H1 (cell line): ENCODE data around the gene ELP5. TPM values are rescaled to one million over a fixed set of nuclear protein-coding genes. Genes with fewer than 3 reads are reported as not detected.
A peak's percentile ranks its signal among the peaks of the same experiment; 100 is the strongest.

Experiments
- CTCF ChIA-PET: fragments of 300-600 bp; sonication (Branson Sonifier 250); formaldehyde crosslinking; loops from one replicate; lab custom pipeline; 2021; ENCODE audit not compliant: partially characterized antibody; lab: Charles Lee
- POLR2A ChIA-PET: fragments of 300-600 bp; sonication (Branson Sonifier 250); formaldehyde crosslinking; loops from one replicate; lab custom pipeline; 2021; ENCODE audit warnings: inconsistent platforms; ENCODE audit not compliant: partially characterized antibody; lab: Charles Lee
- DNase-seq, 2 experiments: peaks; one replicate each; pipeline versions ENCODE4 v3.0.0 to v3.0.0-alpha.2; 2010 to 2022; ENCODE audit warnings: low spot score in 2 of 2, low read depth in 1 of 2, mixed read lengths in 1 of 2
- FAIRE-seq: peaks from 2 replicates; lab custom pipeline; 2011; peaks lifted over from hg19 to GRCh38; lab: Jason Lieb, UNC
- H2AFZ ChIP-seq: 2 replicates; pipeline ENCODE4 v1.8.1; 2012; ENCODE audit warnings: low read length, inconsistent platforms
- H2AK5ac ChIP-seq: 2 replicates; pipeline ENCODE4 v1.6.1; 2013; ENCODE audit warnings: low read depth, low read length
- H2BK120ac ChIP-seq: replicated peaks from 2 replicates; pipeline ENCODE3; 2013; ENCODE audit warnings: low read depth, low read length, inconsistent platforms
- H2BK12ac ChIP-seq: 2 replicates; pipeline ENCODE4 v1.6.1; 2013; ENCODE audit warnings: low read depth, low read length
- H2BK15ac ChIP-seq: 2 replicates; pipeline ENCODE4 v1.6.1; 2013; ENCODE audit warnings: low read length
- H2BK20ac ChIP-seq: 2 replicates; pipeline ENCODE4 v1.6.1; 2013; ENCODE audit warnings: low read length
- H2BK5ac ChIP-seq: 2 replicates; pipeline ENCODE4 v1.6.1; 2013; ENCODE audit warnings: low read depth, low read length
- H3K14ac ChIP-seq: 2 replicates; pipeline ENCODE4 v1.6.1; 2013; ENCODE audit warnings: inconsistent platforms; ENCODE audit not compliant: insufficient read length
- H3K18ac ChIP-seq: 2 replicates; pipeline ENCODE4 v1.6.1; 2013; ENCODE audit warnings: low read length; ENCODE audit errors: extremely low read depth
- H3K23ac ChIP-seq: 2 replicates; pipeline ENCODE4 v1.6.1; 2013; ENCODE audit warnings: inconsistent platforms; ENCODE audit not compliant: insufficient read length
- H3K23me2 ChIP-seq: 2 replicates; pipeline ENCODE4 v1.6.1; 2013; ENCODE audit warnings: low read depth, low read length
- H3K27ac ChIP-seq: 2 replicates; pipeline ENCODE4 v1.6.1; 2011; ENCODE audit warnings: low read depth, low read length, inconsistent platforms
- H3K27me3 ChIP-seq, 4 experiments: replicated peaks in 1 of 4; 1 replicate in 1 of 4; 2 replicates in 3 of 4; pipeline versions ENCODE4 v1.6.1 to v1.8.1; 2011 to 2013; ENCODE audit warnings: low read length in 3 of 4, mild to moderate bottlenecking in 3 of 4, inconsistent platforms in 2 of 4, mixed read lengths in 2 of 4, moderate library complexity in 1 of 4; ENCODE audit not compliant: control insufficient read depth in 3 of 4, insufficient read depth in 3 of 4; ENCODE audit errors: extremely low read depth in 1 of 4
- H3K36me3 ChIP-seq, 4 experiments: 2 replicates each; pipeline versions ENCODE4 v1.6.1 to v1.8.1; 2011 to 2013; ENCODE audit warnings: mild to moderate bottlenecking in 4 of 4, low read length in 3 of 4, moderate library complexity in 2 of 4, control low read depth in 1 of 4, inconsistent platforms in 1 of 4; ENCODE audit not compliant: insufficient read depth in 4 of 4, control insufficient read depth in 2 of 4
- H3K4ac ChIP-seq: replicated peaks from 2 replicates; pipeline ENCODE3; 2013; ENCODE audit warnings: low read length, low read depth, mixed read lengths, inconsistent platforms; ENCODE audit not compliant: insufficient read length
- H3K4me1 ChIP-seq, 4 experiments: replicated peaks in 1 of 4; 1 replicate in 1 of 4; 2 replicates in 3 of 4; pipeline versions ENCODE4 v1.6.1 to v1.8.1; 2011 to 2013; ENCODE audit warnings: low read length in 3 of 4, inconsistent platforms in 2 of 4, mixed read lengths in 1 of 4; ENCODE audit not compliant: insufficient read depth in 4 of 4, control insufficient read depth in 3 of 4
- H3K4me2 ChIP-seq, 2 experiments: 2 replicates each; pipeline versions ENCODE4 v1.6.1 to v1.8.1; 2011 to 2013; ENCODE audit warnings: low read depth in 2 of 2, low read length in 2 of 2, control low read depth in 1 of 2, inconsistent platforms in 1 of 2, mild to moderate bottlenecking in 1 of 2; ENCODE audit not compliant: insufficient read depth in 1 of 2
- H3K4me3 ChIP-seq, 4 experiments: fragments of 200-600, 300-600 bp in 1 of 4; sonication (generic), shearing (Covaris generic), sonication (Bioruptor Twin) in 1 of 4; 2 replicates each; pipeline versions ENCODE4 v1.5.1 to v1.8.1; 2011 to 2016; ENCODE audit warnings: low read length in 4 of 4, low read depth in 3 of 4, control low read depth in 2 of 4, inconsistent platforms in 2 of 4, mild to moderate bottlenecking in 2 of 4, mixed read lengths in 1 of 4, moderate library complexity in 1 of 4; ENCODE audit not compliant: insufficient read depth in 2 of 4; ENCODE audit errors: extremely low read depth in 1 of 4
- H3K56ac ChIP-seq: replicated peaks from 2 replicates; pipeline ENCODE3; 2013; ENCODE audit warnings: low read depth, mild to moderate bottlenecking, mixed read lengths, low read length, inconsistent platforms; ENCODE audit not compliant: insufficient read length
- H3K79me1 ChIP-seq: 2 replicates; pipeline ENCODE4 v1.6.1; 2013; ENCODE audit warnings: low read depth, low read length, control low read depth
- H3K79me2 ChIP-seq, 2 experiments: 2 replicates each; pipeline versions ENCODE4 v1.6.1 to v1.8.1; 2012 to 2013; ENCODE audit warnings: low read length in 2 of 2, mild to moderate bottlenecking in 2 of 2, inconsistent platforms in 1 of 2; ENCODE audit not compliant: insufficient read depth in 2 of 2, control insufficient read depth in 1 of 2
- H3K9ac ChIP-seq, 4 experiments: replicated peaks in 1 of 4; 1 replicate in 1 of 4; 2 replicates in 3 of 4; pipeline versions ENCODE4 v1.6.1 to v1.8.1; 2011 to 2013; ENCODE audit warnings: low read depth in 3 of 4, low read length in 3 of 4, control low read depth in 2 of 4, mild to moderate bottlenecking in 2 of 4, moderate library complexity in 2 of 4, inconsistent platforms in 1 of 4; ENCODE audit errors: extremely low read depth in 1 of 4
- H3K9me3 ChIP-seq, 2 experiments: 2 replicates each; pipeline versions ENCODE4 v1.6.1 to v1.8.1; 2012 to 2013; ENCODE audit warnings: mild to moderate bottlenecking in 2 of 2, moderate library complexity in 2 of 2, control low read depth in 1 of 2, inconsistent platforms in 1 of 2, low read depth in 1 of 2, low read length in 1 of 2, mixed read lengths in 1 of 2; ENCODE audit not compliant: insufficient read depth in 2 of 2
- H4K20me1 ChIP-seq, 2 experiments: replicated peaks in 1 of 2; 2 replicates each; pipeline versions ENCODE3 to v1.8.1; 2011 to 2013; ENCODE audit warnings: inconsistent platforms in 2 of 2, low read length in 2 of 2, mild to moderate bottlenecking in 1 of 2; ENCODE audit not compliant: insufficient read depth in 2 of 2, control insufficient read depth in 1 of 2
- H4K5ac ChIP-seq: 2 replicates; pipeline ENCODE4 v1.6.1; 2013; ENCODE audit warnings: low read length, low read depth, mixed read lengths, inconsistent platforms; ENCODE audit not compliant: insufficient read length
- H4K8ac ChIP-seq: 2 replicates; pipeline ENCODE4 v1.8.0; 2013; ENCODE audit warnings: mild to moderate bottlenecking, moderate library complexity, low read length, inconsistent platforms; ENCODE audit not compliant: insufficient read depth; ENCODE audit errors: extremely low read depth
- H4K91ac ChIP-seq: replicated peaks from 2 replicates; pipeline ENCODE3; 2013; ENCODE audit warnings: low read length, mixed read lengths, inconsistent platforms; ENCODE audit not compliant: insufficient read length
- BCL11A ChIP-seq, 2 experiments: IDR thresholded peaks; one replicate each; pipeline ENCODE4 v1.6.1; 2011; ENCODE audit warnings: low read depth in 2 of 2, low read length in 2 of 2, mild to moderate bottlenecking in 2 of 2
- EP300 ChIP-seq, 2 experiments: IDR thresholded peaks; 1 replicate in 1 of 2; 2 replicates in 1 of 2; pipeline ENCODE4 v1.6.1; 2011 to 2012; ENCODE audit warnings: low read depth in 2 of 2, low read length in 2 of 2, mild to moderate bottlenecking in 2 of 2, borderline replicate concordance in 1 of 2, inconsistent platforms in 1 of 2, moderate library complexity in 1 of 2
- KDM5A ChIP-seq: fragments of 200-600 bp; IDR thresholded peaks from 2 replicates; pipeline ENCODE4 v1.7.1; 2012; ENCODE audit warnings: mild to moderate bottlenecking, low read length, inconsistent platforms, mixed read lengths
- RBBP5 ChIP-seq: IDR thresholded peaks from 2 replicates; pipeline ENCODE4 v1.7.1; 2012; ENCODE audit warnings: low read depth, mild to moderate bottlenecking, inconsistent platforms, low read length, moderate library complexity, borderline replicate concordance
- SIN3A ChIP-seq, 2 experiments: IDR thresholded peaks in 1 of 2; conservative IDR thresholded peaks in 1 of 2; 2 replicates each; pipeline ENCODE4 v1.6.1; 2011 to 2012; ENCODE audit warnings: low read length in 2 of 2, improper control_type of control experiment in 1 of 2, low read depth in 1 of 2, mild to moderate bottlenecking in 1 of 2
- WGBS, 2 experiments: shearing (Covaris generic) in 1 of 2; methylation state at CpG; one replicate each; pipeline versions ENCODE4 v1.1.6 to v1.1.7; 2013 to 2015; ENCODE audit warnings: low lambda C conversion rate in 2 of 2, mixed read lengths in 2 of 2, inconsistent platforms in 1 of 2, low coverage in 1 of 2, missing lambda C conversion rate in 1 of 2; ENCODE audit not compliant: insufficient replicate concordance in 2 of 2, insufficient coverage in 1 of 2, insufficient read length in 1 of 2; ENCODE audit errors: extremely low coverage in 1 of 2, missing lambda C conversion rate in 1 of 2; 5-methylcytosine and 5-hydroxymethylcytosine counted together
- polyA plus RNA-seq, 7 experiments: library from polyadenylated mRNA; depleted of rRNA in 3 of 7; stranded (reverse) in 5 of 7; unstranded in 2 of 7; fragments of >200 nt in 5 of 7; fragments of 200-250 nt in 2 of 7; gene quantifications; 1 replicate in 5 of 7; 2 replicates in 1 of 7; 4 replicates in 1 of 7; pipeline versions ENCODE4 v1.2.1 to v1.2.3, GENCODE V29; 2011 to 2013; ENCODE audit warnings: missing spikeins in 2 of 7, mixed read lengths in 2 of 7
- total RNA-seq: library from RNA; stranded (reverse); fragmentation: NEBNext Ultra II Directional; extraction: Animal tissue kit (Norgen Biotek cat#: 25700); gene quantifications from 2 replicates; pipeline ENCODE4 v1.2.1, GENCODE V29; 2021

ELP5 gene
- total and polyA plus RNA-seq, 2 of the 8 experiments (the other 6 are each of a cell fraction or from before 2014, with no cell fraction given) = 75.4 to 107 TPM

DNA sequence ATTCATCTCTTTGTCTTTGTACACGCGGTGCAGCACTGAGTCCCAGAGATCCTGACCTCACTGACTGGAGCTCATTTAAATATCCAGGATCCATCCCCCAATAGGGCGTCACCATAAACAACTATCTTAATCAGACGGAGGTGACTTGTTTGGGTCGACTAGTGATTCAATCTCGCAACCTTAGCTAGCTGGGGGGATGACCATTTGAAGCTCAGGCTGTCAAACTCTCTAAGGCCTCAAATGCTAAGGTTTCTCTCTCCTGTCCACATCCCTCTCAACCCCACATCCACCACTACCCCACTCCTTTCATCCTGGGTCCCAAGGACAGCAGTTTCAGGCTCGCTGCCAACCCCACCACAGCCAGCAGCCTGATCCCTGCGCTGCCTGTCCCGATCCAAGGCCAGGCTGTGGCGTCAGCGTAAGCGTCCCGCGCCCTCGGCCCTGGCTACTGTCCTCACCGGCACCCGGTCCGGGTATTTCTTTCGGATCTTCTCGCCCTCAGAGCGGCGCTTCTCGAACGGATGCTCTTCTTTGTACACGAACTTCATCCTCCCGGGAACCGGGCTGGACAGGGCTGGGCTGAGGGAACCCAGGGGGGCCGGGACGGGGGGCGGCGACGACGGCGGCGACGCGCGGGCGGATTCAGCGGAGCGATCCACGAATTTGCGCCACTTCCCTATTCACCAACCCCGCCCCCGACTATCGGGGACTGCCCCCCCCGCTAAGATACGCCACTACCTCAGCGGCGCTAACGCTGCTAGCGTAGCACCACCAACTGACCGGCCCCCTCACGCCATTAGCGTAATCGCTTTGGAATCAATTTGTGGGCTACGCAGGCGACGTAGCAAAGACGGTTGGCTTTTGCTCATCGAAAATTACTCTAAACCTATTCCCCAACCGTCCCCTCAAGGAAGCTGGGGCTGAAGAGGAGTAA is 10.0 kb upstream of the ELP5 start, which contains the start of gene GABARAP:
Gene GABARAP (minus strand): TSS at position 667 of the 934 bp plus-strand sequence. CDS start 119 bp downstream, at position 548.
- ChIA-PET CTCF (interaction anchor here (0.8 to 4.1 kb wide), 13 partner anchors 9 to 215 kb away, joined by 3 to 27 read pairs (median 4); partner anchors contain the start of genes ACADVL and SLC2A4), POLR2A (interaction anchor here (0.8 to 19.7 kb wide), 22 partner anchors 6 to 347 kb away, joined by 3 to 386 read pairs (median 6); partner anchors contain the start of genes ACADVL, CD68, CLDN7 and CTDNEP1)
- H3K79me1 ChIP-seq = peaks cover 8% of the 10 kb centered on the region
- H3K4ac ChIP-seq = peak within 1 kb of the TSS; percentile 63
- peak within 1 kb of the TSS; percentile 73 to 90 (median 84) for H3K4me3 ChIP-seq
- H4K8ac ChIP-seq = peak within 1 kb of the TSS; percentile 88
- no peaks in the 10 kb centered on the region for H3K9me3 ChIP-seq
- H3K56ac ChIP-seq = peak within 1 kb of the TSS; percentile 63
- H2BK20ac ChIP-seq = no peak within 1 kb of the TSS
- H4K91ac ChIP-seq = peak within 1 kb of the TSS; percentile 71
- H2BK5ac ChIP-seq = peak within 1 kb of the TSS; percentile 99
- peak within 1 kb of the TSS; percentile 92 to 93 for H3K4me2 ChIP-seq
- peak within 1 kb of the TSS; percentile 64; the same call in 1 of the 2 replicates for H2BK12ac ChIP-seq
- H3K23ac ChIP-seq = no peak within 1 kb of the TSS
- H3K27ac ChIP-seq = peak within 1 kb of the TSS; percentile 94
- H3K23me2 ChIP-seq = peaks cover 18% of the 10 kb centered on the region
- H3K9ac ChIP-seq = peak within 1 kb of the TSS; percentile 83 to 98 (median 94)
- peak; percentile 65 for FAIRE-seq
- peak within 1 kb of the TSS; percentile 34 for H2BK120ac ChIP-seq
- H2AK5ac ChIP-seq = peak within 1 kb of the TSS; percentile 45; the same call in 1 of the 2 replicates
- peaks cover 8 to 18% (median 10%) of the 10 kb centered on the region in 4 experiments for H3K4me1 ChIP-seq
- peaks cover 9 to 42% (median 24%) of the 10 kb centered on the region in 4 experiments; a peak in 6 of 8 replicates for H3K36me3 ChIP-seq
- H2BK15ac ChIP-seq = 0 out of 2 replicates have a peak within 1 kb of the TSS, but pooled peaks have one; percentile 5
- H3K14ac ChIP-seq = no peak within 1 kb of the TSS
- DNase-seq = peak in 1 of 2 experiments; percentile 97
- H3K79me2 ChIP-seq = peaks cover 0 to 36% of the 10 kb centered on the region in 2 experiments; a peak in 2 of 4 replicates
- peak within 1 kb of the TSS; percentile 92 for H2AFZ ChIP-seq
- WGBS, 2 experiments = 1% methylated on average over 24 of the region's 62 CpGs; no CpG with 5 or more reads in 1 of the 2 experiments
- peak within 1 kb of the TSS; percentile 98 for H3K18ac ChIP-seq
- peaks cover 2 to 4% of the 10 kb centered on the region in 2 experiments for H4K20me1 ChIP-seq
- H4K5ac ChIP-seq = peak within 1 kb of the TSS; percentile 84
- no peaks in the 10 kb centered on the region for H3K27me3 ChIP-seq
- TF ChIP-seq KDM5A = no peak
- 0 out of 4 replicates have a peak, but pooled peaks of 1 of the 2 experiments have one; percentile 27 for TF ChIP-seq SIN3A (conservative IDR thresholded peaks at IDR 0.05 in 1 of 2, IDR thresholded peaks at IDR 0.05 in 1 of 2; ENCODE audit: low read depth in 1 of 2, low read length in 2 of 2)
- TF ChIP-seq RBBP5 = 0 out of 2 replicates have a peak, but pooled peaks have one; percentile 43
- TF ChIP-seq BCL11A (IDR thresholded peaks at IDR 0.05; ENCODE audit: low read depth in 2 of 2, low read length in 2 of 2) = no peak
- TF ChIP-seq EP300 (IDR thresholded peaks at IDR 0.05; ENCODE audit: borderline replicate concordance in 1 of 2, low read depth in 2 of 2, low read length in 2 of 2) = no peak
